GM21717 (cell line): Measurements from ENCODE around the gene SLC27A3.

ENCODE experiments used
- ATAC-seq: cut with Tn5 transposase; IDR thresholded peaks from one replicate; pipeline ENCODE4 v1.9.1; 2021; ENCODE audit warnings: mild to moderate bottlenecking, moderate library complexity; ENCODE audit not compliant: unreplicated experiment

SLC27A3 gene, protein sequence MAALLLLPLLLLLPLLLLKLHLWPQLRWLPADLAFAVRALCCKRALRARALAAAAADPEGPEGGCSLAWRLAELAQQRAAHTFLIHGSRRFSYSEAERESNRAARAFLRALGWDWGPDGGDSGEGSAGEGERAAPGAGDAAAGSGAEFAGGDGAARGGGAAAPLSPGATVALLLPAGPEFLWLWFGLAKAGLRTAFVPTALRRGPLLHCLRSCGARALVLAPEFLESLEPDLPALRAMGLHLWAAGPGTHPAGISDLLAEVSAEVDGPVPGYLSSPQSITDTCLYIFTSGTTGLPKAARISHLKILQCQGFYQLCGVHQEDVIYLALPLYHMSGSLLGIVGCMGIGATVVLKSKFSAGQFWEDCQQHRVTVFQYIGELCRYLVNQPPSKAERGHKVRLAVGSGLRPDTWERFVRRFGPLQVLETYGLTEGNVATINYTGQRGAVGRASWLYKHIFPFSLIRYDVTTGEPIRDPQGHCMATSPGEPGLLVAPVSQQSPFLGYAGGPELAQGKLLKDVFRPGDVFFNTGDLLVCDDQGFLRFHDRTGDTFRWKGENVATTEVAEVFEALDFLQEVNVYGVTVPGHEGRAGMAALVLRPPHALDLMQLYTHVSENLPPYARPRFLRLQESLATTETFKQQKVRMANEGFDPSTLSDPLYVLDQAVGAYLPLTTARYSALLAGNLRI

DNA sequence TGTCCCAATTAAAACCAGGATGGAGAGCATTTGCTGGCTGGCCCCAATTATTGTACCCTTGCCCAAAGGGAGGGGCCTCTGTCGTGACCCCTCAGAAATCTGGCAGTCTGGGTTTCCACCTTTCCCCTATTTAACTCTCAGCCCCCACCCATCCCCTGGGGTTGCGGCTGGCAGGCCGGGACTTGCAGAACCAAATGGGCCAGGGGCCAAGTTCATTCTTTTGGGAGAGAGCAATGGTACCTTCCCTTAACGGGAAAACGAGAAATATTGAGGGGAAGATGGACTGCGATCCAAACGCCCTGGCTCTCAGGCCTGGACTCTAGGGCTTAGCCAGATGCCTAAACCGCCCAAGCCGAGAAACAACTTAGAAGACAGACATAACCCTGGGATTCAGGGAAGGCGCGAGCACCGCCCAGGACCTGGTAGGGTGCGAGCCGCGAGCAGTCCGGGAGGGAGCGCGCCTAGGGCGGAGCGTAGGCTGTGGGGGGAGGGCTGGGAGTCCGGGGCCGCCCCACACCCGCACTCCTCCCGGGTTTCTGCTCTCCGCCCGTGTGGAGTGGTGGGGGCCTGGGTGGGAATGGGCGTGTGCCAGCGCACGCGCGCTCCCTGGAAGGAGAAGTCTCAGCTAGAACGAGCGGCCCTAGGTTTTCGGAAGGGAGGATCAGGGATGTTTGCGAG lies at the start of gene SLC27A3:
Gene SLC27A3 (plus strand): TSS at position 628 of the 678 bp plus-strand sequence. CDS start 91 bp downstream, outside the sequence.
- ATAC-seq = peak; percentile 18

DNA sequence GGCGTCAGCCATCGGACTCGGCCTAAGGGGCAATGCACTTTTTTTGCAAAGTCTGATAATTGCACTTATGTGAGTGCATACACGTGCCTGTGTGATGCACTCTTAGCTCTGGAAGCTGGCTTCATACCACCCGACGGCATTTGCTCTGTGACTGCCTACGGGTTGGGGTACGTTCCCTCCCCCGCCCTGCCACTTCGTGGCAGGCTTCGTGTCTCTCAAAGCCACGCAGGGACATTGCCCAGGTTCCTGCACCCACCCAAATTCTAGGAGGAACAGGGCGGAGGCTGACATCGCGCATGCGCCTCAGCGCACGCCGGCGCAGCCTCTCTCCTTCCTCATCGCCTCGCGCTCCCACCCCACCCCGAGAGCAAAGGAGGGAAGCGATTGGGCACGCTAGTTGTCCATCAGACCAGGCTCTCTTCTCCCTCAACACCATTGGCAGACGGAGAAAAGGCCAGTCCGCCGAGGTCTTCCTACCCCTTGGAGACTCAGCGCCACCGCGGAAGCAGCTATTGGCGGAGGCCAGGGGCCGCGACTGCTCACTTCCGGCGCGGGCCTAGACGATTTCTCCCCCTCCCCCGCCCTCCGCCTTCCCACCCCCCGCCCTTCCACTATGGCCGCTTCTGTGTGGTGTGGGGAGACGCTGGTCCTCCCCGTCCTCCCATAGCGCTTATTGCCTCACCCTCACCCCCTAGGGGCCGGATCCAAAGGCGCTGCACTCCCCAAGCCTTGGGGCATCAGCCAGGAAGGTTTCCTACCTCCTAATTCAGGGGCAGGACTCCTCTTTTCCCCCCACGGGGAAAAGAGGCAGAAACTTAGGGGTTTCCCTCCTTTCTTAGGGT lies 47.5 kb upstream of the SLC27A3 start, which contains the start of gene INTS3:
Gene INTS3 (plus strand): TSS at position 588 of the 842 bp plus-strand sequence. CDS start 585 bp downstream, outside the sequence.
- ATAC-seq = peak; percentile 85

DNA sequence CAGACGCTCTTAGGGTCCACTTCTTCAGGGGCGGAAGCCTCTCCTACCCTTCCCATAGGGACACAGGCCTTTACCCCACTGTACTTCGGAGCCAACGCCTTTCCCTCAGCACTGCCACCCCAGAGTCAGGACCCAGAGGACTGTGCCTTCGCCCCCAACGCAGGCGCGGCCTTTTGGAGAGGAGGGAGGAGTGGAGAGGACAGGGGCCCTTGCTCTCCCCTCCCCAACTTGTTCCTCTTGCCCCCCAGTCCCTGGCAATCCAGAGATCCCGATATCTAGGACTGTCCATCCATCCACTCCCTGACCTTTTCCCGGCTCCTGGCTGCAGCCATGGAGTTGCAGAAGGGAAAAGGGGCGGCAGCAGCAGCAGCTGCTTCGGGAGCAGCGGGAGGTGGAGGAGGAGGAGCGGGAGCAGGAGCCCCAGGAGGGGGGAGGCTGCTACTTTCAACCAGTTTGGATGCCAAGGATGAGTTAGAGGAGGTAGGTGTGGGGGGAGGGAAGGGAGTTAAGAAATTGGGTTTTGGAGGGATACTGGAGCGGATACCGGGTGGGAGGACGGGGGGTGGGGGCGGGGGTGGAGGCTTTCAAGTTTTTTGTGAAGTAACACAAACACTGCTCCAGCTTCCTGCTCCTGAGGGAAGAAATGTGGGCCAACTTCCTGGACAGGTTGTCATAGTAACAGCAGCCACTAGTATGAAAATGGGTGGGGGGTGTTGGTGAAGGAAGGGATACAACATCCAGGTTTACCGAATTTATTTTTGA lies 46.7 kb upstream of the SLC27A3 start:
- no peak for ATAC-seq

DNA sequence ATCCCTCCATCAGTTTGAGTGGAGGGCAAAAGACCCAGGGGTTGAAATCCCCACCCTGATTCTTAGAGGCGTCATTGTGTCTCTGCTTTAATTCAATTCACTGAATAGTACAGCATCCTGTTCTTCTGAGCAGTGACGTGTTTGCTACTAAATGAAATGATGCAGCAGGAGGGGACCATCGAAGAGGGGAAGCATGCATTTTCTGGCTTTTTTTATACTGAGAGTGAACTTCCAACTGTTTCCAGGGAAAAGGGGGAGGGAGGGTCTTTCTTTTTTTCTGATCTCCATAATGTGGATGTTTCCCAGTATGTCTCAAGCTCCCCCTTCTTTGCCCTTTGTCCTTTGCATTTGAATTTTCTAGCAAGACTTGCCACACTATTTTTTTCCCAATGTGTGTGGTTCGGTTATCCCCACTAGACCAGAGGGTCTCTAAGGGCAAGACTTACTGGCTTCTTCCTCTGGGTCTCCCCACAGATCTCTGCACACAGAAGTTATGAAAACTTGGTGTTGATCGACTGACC lies 44.7 kb upstream of the SLC27A3 start:
- no peak for ATAC-seq

DNA sequence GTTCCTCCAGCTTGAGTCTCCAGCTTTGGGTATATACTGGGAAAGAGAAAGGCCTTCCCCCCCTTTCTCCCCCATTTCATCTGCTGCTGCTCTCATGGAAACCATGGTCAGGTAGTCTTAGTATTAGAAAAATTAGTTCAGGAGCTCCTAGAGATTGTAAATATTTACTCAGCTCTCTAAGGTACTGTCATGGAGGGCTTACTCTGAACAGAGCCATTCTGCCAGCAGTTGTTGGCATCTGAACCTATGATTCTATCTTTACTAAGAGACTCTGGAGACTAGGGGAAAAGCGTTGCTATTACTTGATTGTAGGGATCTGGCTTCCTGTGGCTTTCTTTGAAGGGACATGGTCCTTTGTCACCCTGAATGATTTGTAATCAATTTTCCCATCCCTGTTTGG lies 41.2 kb upstream of the SLC27A3 start:
- ATAC-seq = no peak

DNA sequence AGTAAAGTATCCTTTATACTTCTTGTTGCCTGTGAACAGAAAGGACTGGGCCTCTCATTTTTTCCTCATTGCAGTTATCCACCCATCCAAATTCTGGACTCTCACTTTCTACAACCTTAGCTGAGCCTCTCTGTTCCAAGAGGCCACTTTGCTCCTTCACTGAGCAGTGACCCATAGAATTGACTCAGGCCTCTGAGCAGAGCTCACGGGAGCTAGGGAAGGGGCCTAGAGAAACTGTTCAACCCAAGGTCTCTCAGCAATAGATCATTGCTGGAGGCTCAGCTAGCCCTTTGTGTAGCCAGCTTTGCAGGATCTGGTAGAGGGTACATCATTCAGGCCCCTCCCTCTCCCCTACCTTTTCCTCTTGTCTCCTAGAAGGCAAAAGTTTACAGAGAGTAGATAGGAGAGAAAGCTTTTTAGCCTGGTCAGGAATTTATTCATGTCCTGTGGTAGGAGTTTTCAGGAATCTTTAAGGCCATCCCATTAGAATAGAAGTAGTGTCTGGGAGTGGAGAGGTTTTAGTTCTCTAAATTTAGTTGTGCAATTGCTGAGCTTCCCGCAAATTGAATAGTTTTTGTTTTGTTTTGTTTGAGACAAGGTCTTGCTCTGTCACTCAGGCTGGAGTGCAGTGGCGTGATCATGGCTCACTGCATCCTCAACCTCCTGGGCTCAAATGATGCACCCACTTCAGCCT lies 40.7 kb upstream of the SLC27A3 start:
- ATAC-seq = no peak

DNA sequence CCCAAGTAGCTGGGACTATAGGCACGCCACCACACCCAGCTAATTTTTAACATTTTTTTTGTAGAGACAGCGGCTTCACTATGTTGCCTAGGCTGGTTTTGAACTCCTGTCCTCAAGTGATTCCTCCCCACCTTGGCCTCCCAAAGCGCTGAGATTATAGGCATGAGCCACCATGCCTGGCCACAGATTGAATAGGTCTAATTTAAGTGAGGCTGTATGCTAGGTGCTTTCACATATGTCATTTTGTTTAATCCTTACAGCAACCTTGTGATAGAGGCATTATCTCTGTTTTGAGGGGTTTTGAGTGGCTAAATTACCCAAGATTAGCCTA lies 40.2 kb upstream of the SLC27A3 start:
- no peak for ATAC-seq

DNA sequence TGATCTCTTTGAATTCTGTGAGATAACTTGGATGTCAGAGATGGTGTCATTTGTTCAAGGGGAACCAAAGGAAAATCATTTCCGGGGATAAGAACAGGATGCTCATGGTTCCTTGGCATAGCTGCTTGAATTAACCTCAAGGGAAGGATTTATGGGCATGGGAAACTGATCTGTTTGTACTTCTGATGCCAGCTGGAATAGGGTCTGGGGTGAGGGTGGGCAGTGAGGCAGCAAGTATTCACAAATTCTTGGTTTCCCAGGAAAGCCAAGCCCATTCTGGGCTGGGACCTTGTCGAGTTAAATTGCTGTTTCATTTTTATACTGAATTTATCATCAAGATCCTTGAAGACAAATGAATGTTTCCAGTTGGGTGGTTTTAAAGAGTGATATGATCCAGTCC lies 33.2 kb upstream of the SLC27A3 start:
- peak; percentile 7 for ATAC-seq

DNA sequence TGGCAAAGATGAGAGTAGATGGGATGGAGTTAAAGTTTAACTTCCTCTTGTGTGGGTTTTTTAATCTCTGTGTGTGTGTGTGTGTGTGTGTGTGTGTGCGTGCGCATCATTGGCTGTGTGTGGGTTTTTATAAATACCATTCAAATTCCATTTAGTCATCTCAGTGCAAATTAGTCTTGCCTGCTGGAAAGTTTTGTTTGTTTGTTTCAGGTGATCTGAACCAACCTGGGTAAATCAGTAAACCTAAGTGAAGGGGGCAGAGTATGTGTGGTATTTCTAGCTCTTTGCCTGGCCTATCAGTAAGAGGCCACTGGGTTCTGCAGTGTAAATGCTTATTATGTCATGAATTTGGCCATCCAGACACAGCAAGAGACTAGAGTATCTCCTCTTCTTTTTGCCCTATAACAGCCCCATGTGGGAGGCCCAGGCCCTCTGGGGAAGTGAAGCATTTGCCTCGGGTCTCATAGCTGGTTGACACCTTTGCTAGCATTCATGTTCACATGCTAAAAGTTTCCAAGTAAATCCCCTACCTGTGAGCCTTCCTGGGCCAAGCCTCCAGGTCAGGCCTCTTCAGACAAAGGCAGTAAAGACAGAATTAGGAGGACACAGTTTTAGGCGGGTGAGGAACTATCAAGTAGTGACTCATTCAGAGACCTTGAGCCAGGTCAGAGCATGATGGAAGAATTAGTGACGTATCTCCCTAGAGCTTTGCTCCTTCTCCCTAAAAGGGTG lies 32.6 kb upstream of the SLC27A3 start:
- peak; percentile 44 for ATAC-seq

DNA sequence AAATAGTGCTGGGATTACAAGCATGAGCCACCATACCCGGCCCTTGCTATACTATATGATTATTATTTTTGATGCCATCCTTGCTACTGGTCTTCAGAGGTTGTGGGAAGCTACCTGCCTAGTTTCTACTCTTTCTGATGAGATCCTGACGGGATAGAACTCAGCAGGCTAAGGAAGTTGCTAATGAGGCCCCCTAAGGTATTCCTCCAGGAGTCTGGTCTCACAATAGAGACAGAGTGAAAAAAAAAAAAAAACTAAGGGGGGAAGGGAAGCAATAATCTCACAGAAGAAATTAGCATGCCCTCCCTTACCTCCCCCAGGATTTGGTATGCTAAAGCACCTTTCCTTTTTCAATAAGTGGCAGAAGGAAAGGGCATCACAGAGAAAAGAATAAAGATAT lies 29.8 kb upstream of the SLC27A3 start:
- ATAC-seq = no peak

DNA sequence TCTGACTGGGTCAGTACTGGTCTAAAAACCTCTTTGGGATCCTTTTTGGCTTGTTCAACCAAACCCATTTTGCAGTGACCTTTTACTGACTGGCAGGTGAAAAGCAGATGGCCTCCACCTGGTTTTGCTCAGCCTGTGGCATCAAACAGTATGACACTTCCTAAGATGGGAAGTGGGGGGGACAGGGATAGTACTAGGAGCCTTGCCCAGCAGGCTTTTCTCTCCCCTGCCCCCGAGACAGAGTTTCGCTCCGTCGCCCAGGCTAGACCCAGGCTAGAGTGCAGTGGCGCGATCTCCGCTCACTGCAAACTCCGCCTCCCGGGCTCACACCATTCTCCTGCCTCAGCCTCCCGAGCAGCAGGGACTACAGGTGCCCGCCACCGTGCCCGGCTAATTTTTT lies 29.0 kb upstream of the SLC27A3 start:
- ATAC-seq = no peak

DNA sequence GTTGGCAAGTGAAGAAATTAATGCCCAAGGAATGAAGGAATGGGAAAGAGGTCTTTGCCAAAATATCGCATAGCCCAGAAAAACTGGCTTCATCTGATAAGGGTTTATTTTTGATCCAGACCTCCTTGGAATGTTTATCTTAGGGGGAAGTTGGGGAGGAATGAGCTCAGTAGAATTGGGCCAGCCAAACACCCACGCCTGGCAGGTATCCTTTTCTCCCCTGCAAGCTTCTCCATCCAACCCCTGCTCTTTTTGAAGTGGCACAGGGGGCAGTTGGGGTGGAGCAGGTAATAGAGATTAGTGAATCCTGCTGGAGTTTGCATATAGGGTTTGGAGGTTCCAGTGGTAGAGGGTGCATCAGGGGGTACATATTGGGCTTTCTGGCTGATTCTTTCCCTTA lies 26.3 kb upstream of the SLC27A3 start:
- ATAC-seq = no peak

DNA sequence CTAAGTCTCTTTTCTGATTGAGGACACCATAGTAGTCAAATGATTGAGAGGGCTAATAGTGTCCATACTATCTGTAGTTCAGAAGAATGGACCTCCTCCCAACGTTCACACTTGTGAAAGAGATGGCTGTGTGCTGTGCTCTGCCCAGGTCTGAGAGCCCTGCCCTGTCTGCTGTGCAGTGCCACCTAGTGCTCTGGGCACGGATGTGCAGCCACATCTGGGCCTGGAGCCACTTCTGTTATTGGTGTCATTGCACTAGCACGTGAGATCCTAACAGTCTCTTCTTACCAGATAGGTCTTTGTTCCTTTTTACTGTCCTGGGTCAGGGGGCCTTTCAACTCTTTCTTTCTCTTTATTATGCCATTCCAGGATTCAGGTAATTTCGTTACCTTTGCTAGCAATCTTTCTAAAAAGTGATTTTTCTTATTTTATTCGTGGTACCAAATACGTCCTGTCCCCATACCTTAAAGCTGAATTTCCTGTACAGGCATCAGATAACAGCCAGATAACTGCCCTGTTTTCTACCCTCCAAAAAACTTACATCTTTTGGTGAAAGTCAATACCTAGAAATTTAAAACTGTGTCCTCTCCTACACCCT lies 25.7 kb upstream of the SLC27A3 start:
- no peak for ATAC-seq

DNA sequence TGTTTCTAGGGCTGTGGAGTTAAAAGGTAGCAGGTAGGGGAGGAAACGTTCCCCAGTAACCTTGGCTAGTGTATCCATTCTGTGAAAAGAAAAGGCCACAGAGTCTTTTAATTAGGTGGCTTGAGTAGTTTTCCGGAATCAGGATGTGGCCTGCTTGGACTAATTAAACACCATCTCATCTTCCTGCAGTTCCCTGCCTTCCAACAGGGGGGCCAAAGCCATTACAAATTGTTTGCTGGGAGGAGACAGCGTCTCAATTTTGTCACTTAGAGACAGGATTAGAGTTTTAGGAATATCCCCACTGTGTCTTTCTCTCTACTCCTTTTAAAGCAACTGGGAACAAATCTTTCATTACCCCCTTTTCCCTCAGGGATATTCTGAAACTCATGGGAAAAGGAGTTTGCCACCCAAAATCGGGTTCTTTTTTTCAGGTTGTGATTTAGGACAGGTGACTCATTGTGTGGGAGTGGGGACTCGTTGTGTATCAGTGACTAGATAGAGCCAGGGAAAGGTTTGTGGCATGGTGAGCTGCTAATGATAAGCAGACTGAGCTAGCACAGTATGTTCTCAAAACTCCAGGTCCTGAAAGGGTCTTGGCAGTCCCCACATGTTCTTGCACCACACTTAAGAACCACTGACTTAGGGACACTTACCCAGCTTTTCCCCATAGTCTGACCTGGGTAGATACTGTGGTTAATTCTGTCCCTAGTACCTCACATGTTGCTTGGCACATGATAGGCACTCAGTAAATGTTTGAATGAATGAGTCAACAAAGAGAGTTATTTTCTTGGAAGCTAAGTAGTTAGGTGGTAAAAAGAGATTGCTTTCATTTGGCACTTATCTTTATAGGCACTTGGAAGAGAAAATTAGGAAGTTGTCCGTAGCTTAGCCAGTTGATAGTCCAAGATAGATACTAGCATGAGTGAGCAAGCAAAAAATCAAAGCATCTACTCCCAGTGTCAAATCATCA lies 24.9 kb upstream of the SLC27A3 start:
- ATAC-seq = no peak

DNA sequence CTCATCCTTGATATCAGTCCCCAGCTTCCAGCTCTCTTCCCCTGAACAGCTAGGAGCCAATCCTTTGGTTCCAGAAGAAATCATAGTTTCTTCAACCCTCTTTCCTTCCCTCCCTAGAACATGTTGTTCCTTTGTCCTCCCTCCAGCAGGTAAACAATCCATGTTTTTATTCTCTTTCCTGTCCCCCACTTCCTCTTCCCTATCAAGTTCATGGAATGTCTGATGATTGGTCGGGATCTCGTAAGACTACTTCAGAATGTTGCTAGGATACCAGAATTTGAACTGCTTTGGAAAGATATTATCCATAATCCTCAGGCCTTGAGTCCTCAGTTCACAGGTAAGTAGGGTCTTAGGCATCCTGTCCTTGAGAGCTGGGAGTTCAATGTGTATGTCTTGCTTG lies 23.1 kb upstream of the SLC27A3 start:
- ATAC-seq = no peak

DNA sequence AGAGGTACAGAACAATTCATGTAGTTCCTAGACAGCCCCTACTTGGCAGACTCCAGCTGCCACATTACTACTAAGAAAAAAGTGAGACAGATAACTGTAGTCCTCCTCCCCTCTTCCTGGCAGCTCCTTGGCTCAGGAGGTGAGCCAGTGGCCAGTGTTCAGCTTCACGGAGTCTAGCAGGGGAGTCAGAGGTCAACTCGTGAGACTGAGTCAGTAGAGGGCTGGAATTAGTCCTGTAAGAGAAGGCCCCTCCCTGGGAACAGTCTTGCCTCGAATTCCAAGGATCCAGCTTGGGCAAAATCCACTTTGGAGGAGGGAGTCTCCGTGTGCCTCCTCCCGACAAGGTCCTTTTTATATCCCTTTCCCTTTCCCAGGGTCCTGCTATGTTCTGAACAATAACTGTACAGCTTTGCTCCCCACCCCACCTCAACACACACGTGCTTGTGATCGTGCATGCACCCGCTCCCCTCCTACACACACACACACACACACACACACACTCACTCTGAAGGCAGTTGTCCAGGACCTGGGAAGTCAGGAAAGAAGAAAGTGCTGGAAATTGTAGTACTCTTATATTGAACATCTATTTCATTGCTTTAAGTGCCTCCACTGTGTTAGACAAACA lies 22.5 kb upstream of the SLC27A3 start:
- ATAC-seq = no peak

DNA sequence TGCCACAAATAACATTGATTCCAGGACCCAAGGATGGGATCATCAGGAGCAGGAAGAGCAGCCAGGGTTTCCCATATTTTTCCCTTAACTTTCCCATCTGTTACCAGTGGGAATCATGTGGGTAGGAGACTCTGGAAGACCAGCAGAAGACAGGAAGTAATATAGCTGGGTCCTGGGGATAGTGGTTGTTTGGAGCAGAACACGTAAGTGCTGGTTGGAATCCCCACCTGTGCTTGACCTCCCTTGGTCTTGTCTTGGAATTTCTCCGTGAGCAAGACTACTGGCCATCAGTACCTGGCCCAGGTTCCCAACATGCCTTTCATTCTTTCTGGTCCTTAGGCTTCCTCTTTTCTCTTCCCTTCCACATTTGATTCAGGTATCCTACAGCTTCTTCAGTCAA lies 20.9 kb upstream of the SLC27A3 start:
- ATAC-seq = no peak
